D721Med (cell line): Measurements from ENCODE around the gene FAM83G.

Experiments used
- DNase-seq: peaks from one replicate; pipeline ENCODE4 v3.0.0; 2011; ENCODE audit warnings: low spot score; ENCODE audit not compliant: insufficient read length
- FAIRE-seq: peaks from 2 replicates; lab custom pipeline; 2011; peaks lifted over from hg19 to GRCh38; lab: Jason Lieb, UNC
- TF ChIP-seq, protein P1 (sequence below): IDR thresholded peaks from 2 replicates; pipeline ENCODE4 v1.5.1; 2012; ENCODE audit warnings: mild to moderate bottlenecking, control low read depth; ENCODE audit not compliant: insufficient read depth; ENCODE audit errors: missing control alignments

Gene FAM83G

DNA sequence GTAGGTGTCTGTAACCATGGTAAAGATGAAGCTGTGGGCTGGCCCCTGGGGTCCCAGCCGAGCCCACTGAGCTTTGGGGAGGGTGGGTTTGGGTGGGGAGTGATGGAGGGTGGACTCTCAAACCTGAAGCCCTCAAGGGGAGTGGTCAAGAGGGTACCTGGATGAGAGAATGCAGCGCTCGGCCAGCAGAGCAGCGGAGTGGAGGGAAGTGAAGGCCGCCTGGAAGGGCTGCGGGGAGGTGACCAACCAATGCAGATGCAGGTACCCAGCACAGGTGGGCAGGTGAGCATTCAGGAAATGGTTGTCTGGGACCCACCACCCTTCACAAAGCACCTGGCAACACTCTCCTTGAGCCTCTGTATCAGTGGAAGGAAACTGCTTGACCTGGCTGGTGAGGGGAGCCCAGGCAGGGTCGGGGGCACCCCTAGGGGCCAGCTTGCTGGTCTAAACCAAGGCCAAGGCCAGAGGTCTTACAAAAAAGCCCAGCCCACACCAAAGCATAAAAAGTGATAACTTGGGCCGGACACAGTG is 56.0 kb downstream of the FAM83G start:
- TF ChIP-seq, protein P1, sequence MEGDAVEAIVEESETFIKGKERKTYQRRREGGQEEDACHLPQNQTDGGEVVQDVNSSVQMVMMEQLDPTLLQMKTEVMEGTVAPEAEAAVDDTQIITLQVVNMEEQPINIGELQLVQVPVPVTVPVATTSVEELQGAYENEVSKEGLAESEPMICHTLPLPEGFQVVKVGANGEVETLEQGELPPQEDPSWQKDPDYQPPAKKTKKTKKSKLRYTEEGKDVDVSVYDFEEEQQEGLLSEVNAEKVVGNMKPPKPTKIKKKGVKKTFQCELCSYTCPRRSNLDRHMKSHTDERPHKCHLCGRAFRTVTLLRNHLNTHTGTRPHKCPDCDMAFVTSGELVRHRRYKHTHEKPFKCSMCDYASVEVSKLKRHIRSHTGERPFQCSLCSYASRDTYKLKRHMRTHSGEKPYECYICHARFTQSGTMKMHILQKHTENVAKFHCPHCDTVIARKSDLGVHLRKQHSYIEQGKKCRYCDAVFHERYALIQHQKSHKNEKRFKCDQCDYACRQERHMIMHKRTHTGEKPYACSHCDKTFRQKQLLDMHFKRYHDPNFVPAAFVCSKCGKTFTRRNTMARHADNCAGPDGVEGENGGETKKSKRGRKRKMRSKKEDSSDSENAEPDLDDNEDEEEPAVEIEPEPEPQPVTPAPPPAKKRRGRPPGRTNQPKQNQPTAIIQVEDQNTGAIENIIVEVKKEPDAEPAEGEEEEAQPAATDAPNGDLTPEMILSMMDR = no peak
- DNase-seq (no peak), FAIRE-seq (no peak)

DNA sequence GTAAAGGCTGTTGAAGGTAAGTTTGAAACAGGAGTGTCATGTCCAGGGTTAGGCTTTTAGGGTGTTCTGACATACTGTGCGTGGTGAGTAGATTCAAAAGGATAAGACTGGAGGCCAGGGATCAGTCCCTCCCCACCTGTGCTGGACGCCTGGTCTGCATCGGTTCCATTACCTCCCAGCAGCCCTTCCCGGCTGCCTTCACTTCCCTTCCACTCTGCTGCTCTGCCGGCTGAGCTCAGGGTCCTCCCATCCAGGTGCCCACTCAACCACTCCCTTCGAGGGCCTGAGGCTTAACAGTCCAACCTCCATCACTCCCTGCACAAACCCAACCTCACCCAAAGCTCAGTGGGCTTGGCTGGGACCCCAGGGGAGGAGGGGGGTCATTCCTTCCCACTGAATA is 56.7 kb downstream of the FAM83G start:
- DNase-seq = no peak
- TF ChIP-seq, protein P1 = no peak
- no peak for FAIRE-seq

DNA sequence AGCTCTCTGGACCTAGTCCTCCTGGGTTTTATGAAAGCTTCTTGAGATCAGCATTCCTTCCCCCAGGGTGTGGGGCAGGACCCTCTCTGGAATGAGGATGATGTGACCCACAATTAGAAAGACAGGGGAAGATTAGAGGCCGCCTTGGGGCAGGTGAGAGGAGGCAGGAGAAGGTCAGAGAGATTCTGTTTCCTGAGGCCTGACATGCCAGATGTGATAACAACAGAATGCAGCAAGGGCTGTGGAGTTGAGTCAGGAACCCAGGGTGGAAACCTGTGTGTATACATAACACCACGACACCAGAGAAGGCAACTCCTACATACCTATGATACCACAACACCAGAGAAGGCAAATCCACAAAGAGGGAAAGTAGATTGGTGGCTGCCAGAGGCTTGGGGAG is 58.0 kb downstream of the FAM83G start:
- no peak for FAIRE-seq

DNA sequence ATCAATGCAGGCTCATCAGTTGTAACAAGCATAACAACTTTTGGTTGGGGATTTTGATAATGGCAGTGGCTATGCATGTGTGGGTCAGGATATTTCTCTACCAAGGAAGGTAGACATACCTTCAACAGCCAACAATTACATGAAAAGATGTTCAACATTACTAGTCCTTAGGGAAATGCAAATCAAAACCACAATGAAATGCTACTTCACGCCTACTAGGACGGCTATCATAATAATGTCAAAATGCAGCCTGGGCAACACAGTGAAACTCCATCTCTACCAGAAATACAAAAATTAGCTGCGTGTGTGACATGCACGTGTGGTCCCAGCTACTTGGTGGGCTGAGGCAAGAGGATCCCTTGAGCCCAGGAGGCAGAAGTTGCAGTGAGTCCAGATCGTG is 59.9 kb downstream of the FAM83G start:
- TF ChIP-seq, protein P1 = no peak
- no peak for DNase-seq
- no peak for FAIRE-seq

More for the DNA sequence above, 58.0 kb downstream of the FAM83G start:
- no peak for DNase-seq
- TF ChIP-seq, protein P1 = no peak

DNA sequence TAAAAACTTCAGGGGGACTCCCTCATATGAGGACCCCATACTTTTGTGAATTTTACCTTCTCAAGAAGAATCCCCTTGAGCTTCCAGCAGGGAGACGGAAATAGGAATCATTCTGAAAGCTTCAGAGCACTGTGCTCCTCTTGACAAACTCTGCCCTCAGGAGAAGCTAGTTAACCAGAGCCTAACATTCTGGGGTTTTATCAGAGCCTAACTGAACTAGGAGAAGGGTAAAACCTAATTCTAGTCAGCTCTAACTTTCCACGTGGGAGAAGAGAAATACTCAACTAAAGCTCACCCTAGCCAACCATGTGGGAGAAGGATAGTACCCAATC is 65.9 kb downstream of the FAM83G start:
- no peak for FAIRE-seq
- DNase-seq = no peak
- TF ChIP-seq, protein P1 = no peak

DNA sequence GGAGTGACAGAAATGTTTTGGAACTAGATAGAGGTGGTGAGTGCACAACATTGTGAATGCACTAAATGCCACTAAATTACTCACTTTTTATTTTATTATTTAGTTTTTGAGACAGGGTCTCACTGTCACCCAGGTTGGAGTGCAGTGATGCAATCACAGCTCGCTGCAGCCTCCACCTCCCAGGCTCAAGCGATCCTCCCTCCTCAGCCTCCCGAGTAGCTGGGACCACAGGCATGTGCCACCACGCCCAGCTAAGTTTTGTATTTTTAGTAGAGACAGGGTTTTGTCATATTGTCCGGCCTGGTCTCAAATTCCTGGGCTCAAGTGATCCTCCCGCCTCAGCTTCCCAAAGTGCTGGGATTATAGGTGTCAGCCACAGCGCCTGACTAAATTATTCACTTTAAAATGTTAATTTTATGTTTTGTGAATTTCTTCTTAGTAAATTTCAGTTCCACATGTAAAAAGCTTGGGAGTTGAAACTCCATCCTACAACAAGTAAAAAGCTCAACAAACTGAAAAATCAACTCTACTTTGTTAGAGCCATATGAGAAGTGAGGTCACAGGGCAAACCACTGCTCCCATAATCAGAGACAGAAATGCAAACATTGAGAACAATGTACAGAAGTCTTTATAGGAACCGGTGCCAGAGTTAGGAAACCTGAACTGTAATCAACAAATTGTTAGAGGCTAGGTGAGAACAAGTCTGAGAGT is 66.4 kb downstream of the FAM83G start:
- FAIRE-seq = no peak
- TF ChIP-seq, protein P1 = no peak
- no peak for DNase-seq
